K562 treated with DMSO at 1 percent for 12 hours (cell line): Measurements from ENCODE around the gene FAU. TPM values are rescaled to one million over a fixed set of nuclear protein-coding genes. Genes with fewer than 3 reads are reported as not detected.

Experiments
- total RNA-seq: library from RNA; unstranded; fragments of 300-600 nt; gene quantifications from 2 replicates; pipeline ENCODE4 v1.2.3, GENCODE V29; 2022; ENCODE audit not compliant: insufficient read depth

The FAU gene
- 1,026 and 1,686 TPM in 2 replicates for total RNA-seq

DNA sequence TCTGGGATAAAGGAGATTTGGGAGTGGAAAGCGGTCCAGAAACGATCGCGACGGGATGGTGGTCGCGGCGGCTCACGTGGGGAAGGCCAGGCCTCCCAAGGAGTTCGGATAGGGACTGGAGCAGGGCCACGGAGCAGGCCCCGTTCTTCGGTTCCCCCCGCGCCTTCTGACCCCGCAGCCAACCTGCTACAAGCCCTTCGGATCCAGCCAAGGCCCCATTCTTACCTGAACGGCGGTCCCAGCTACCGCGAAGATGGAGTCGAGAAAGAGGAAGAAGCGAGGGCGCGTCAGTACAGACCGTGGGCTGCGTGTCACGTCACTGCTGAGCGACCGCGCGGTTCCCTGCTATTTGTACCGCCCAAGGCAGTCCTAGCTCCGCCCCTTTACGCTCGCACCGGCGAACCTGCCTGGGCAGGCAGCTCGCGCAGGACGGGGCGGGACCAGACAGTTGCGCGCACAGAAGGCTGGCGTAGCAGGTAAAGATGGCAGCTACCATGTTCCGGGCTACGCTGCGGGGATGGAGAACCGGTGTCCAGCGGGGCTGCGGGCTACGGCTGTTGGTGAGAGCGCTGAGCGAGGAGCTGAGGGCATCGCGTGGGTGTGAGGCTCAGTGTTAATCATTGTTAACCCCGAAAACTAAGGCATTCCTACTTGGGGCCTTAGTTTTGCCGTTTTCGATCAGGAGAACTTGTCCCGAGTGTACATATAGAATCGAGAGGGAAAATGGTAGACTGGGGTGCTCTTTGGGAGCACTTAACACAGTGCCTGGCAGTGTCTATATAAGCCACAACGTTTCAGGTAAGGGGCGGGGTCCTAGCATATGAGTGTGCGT, at the start of gene FAU, which contains the start of gene MRPL49:
TSS of gene FAU (minus strand) at position 270 of the 832 bp plus-strand sequence. CDS start 321 bp downstream, outside the sequence.
TSS of gene MRPL49 (plus strand) at position 457 of the 832 bp plus-strand sequence. CDS start at position 483, 26 bp downstream.

DNA sequence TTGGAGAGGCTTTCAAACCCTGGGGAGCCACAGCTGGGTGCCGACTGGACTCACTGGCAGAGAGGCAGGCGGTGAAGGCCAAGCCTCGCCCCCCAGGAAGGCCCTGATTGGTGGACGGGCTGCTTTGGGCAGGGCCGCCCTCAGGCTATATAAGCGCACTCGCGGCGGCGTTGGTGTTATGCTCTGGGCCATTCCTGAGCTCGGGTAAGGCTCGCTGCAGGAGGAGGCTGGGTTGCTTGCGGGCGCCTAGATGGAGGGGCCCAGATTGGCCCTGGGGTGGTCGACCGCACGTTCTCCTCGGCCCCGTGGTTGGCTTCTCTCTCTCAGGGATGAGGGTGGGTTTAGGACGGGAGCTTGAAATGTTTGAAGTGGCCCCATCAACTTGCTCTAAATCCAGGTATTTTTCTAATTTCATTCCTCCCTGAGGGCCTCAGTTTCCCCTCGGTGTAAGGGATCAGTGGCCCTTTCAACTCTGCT, 48.2 kb upstream of the FAU start, which contains the start of gene SPDYC:
TSS of gene SPDYC (plus strand) at position 176 of the 477 bp plus-strand sequence. CDS start 1,125 bp downstream, outside the sequence.

DNA sequence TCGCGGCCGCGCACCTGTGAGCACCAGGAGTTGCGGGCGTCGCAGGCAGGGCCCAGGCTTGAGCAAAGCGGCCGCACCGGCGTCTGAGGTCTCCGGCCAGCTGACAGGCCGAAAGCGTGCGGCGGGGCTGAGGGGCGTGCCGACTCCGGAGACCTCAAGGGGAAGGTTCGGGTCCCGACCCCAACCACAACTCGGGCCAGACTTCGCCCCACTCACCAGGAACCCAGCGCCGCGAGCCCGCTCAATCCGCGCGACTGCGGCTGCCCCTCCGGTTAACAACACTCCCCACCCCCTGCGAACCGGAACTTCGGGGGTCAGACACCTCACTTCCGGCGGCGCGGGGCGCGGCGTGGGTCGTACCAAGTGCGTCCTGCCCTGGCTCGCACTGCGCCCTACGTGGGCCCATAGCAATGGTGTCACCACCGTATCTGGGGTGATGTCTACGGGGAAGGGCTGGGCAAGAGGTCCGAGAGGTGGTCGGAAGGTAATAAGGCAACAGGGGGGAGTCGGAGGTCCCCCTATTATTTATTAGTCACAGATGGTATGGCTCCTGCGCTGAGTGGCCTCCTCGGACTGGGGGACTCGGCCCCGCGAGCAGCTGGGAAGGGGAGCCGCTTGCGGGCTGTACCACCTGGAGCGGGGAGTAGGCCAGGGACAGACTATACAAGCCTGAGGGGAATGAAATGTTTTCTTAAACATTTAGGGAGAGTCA, 12.5 kb upstream of the FAU start, which contains the start of gene SYVN1:
TSS of gene SYVN1 (minus strand) at position 280 of the 712 bp plus-strand sequence. CDS start 918 bp downstream, outside the sequence.

DNA sequence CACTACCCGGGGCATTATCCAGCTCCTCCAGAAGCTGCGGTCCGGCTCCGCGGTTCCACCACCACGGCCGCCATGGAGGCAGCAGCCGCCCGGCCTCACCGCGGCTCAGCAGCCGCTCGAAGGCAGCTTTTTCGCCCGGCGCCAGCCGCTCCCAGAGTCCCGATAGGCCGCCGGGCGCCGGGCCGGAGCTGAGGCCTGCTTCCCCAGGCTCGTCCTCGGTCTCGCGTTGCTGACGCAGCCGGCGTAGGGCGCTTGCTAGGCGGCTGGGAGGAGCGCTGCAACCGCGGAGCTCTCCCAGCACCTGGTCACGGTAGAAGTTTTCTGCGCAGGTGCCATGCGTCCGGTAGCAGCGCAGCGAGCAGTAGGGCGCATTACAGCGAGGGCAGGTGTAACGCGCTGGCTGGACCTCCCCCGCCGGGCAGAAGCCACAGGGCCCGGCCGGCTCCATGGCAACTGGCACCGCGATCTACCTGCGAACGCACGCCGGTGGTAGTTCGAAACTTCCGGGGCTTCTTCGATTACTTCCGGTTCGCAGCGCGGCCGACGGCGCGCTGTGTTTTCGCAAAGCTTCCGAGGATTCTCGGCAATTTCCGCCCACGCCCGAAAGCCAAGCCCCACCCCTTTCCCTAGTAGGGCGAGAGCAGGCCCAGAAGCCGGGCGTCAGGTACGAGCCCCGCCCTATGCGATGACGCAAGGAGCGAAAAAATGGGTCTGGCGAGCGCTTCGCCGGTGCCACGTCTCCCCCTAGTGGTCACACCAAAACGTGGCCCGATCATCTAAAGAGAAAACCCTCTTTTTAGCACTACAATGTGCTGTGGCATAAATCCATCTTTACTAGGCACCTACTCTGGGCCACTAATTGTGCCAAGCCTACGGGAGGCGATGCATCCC, 4.5 kb downstream of the FAU start, which contains the start of gene ZNHIT2:
TSS of gene ZNHIT2 (minus strand) at position 496 of the 891 bp plus-strand sequence. CDS start at position 448, 48 bp downstream.

DNA sequence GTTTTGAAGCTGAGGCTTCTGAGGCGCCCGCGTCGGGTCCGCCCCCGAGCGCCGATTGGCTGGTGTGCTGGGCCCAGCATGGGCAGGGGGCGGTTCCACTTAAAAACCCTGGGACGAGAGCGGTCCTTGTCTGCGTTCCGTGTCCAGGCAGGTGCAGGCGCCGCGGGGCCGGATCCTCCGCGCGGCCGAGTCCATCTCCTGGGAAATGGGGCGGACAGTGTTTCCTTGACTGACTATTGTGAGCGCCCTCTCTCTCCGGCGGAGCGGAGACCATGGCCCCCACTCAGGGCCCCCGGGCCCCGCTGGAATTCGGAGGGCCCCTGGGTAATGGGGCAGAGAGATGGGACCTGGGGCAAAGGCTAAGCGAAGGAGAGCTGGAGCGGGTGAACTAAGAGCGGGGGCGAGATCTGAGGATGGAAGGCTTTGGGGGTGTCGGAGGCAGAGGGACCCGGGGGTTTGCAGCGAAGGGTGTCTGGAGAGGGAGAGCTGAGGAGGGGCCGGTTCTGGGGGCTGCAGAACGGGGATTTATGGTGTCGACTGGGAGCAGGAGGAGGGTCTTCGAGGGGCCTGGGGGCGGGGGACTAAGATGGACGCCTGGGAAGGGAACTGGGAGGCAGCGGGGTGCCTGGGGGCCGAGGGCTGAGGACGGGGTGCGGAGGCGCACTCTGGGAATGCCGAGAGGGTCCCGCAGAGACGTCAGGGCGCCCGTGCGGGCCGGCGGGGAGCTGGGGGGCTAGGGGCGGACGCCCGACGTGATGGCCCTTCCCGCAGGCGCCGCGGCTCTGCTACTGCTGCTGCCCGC, 10.0 kb downstream of the FAU start, which contains the start of gene TM7SF2:
TSS of gene TM7SF2 (plus strand) at position 129 of the 802 bp plus-strand sequence. CDS start at position 273, 144 bp downstream.

DNA sequence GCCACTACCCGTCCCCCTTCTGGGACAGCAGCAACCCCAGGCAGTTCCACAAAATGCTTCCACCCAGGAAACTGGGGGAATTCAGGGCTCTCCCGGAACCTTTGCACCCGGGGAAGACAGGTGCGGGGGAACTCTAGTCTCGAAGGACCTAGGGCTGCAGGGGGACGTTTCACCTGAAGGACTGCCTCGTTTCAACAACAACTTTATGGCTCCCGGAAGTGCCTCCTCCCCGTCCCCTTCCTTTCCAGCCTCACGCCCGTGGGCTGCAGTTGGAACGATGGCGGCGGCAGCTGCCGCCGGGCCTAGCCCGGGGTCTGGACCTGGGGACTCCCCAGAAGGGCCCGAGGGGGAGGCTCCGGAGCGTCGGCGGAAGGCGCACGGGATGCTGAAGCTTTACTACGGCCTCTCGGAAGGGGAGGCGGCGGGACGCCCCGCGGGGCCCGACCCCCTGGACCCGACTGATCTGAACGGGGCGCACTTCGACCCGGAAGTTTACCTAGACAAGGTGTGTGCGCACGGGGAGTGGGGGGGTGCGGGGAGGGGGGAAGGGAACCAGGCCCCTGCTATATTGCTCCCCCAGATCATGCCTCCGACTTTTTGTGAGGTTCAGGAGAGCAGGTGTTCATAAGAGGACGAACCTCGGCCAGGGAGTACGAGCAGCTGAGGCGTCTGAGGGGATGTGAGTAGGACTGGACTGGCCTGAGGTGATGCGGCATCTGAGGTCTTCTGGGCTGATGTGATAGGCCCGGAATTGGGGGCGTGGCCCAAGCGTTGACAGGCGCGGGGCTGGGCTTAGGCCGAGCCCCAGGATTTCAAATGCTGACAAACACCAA, 25.7 kb downstream of the FAU start, which contains the start of gene VPS51:
TSS of gene VPS51 (plus strand) at position 241 of the 833 bp plus-strand sequence. CDS start at position 278, 37 bp downstream.

DNA sequence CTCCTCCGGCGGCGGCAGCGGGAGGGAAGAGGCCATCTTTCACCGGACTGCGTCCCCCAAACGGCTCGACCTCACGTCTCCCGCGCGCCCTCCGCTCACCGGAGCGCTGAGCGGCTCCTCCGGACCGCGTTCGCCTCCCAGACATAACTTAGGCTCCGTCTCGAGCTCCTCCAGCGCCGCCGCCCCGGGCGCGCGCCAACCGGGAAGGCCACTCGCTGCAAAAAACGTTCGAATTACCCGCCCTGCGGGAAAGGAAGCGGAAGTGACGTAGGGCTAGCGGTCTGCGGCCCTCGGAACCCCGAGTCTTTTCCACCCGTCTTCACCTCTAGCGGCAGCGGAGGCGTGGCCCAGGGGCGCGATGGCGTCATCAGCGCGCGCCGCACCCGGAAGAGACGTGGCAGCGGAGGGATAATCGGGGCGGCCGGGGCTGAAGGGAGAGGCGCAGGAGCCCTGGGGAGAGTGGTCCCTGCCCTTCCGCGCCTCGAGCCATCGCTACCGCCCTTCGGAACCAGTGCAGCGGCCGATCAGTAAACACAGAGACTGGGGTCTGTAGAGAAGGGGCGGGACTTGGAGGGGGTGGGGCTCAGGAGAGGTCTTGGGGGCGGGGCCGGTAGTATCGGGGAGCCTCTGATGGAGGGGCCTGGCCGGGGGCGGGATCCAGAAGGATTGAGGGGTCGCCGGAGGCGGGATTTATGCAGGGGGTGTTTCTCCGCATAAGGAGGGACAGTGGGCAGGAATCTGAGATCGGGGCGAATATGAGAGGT, 37.9 kb downstream of the FAU start, which contains the start of the genes CDCA5 and ZFPL1:
TSS of gene CDCA5 (minus strand) at position 207 of the 764 bp plus-strand sequence. CDS start at position 145, 62 bp downstream.
TSS of gene ZFPL1 (plus strand) at position 389 of the 764 bp plus-strand sequence. CDS start 477 bp downstream, outside the sequence.

Other genes starting within 250 kb of the FAU start
- gene EHD1, start 243.5 kb downstream of the FAU start, total RNA-seq: 40.6 and 54.9 TPM in 2 replicates
- 39.0 and 52.7 TPM in 2 replicates for gene ATG2A, start 204.9 kb downstream of the FAU start, total RNA-seq
- 8.6 and 17.6 TPM in 2 replicates for gene PPP2R5B, start 197.4 kb downstream of the FAU start, total RNA-seq
- gene GPHA2, start 186.2 kb downstream of the FAU start, total RNA-seq: not detected in 2 replicates
- not detected in 2 replicates for gene MAJIN, start 150.0 kb downstream of the FAU start, total RNA-seq
- 5.1 and 7.1 TPM in 2 replicates for gene BATF2, start 125.2 kb downstream of the FAU start, total RNA-seq
- gene ARL2, start 108.0 kb downstream of the FAU start, total RNA-seq: 96.4 and 125 TPM in 2 replicates
- gene SNX15, start 94.7 kb downstream of the FAU start, total RNA-seq: 35.5 and 47.3 TPM in 2 replicates
- 47.0 and 58.8 TPM in 2 replicates for gene SAC3D1, start 80.9 kb downstream of the FAU start, total RNA-seq
- 0.42 and 0.60 TPM in 2 replicates for gene NAALADL1, start 63.6 kb downstream of the FAU start, total RNA-seq
- 75.1 and 95.6 TPM in 2 replicates for gene CDCA5, start 38.1 kb downstream of the FAU start, total RNA-seq
- gene ZFPL1, start 37.9 kb downstream of the FAU start, total RNA-seq: 71.0 and 72.9 TPM in 2 replicates
- 109 and 208 TPM in 2 replicates for gene VPS51, start 25.9 kb downstream of the FAU start, total RNA-seq
- 21.6 and 28.9 TPM in 2 replicates for gene TM7SF2, start 10.3 kb downstream of the FAU start, total RNA-seq
- 23.0 and 39.0 TPM in 2 replicates for gene ZNHIT2, start 4.4 kb downstream of the FAU start, total RNA-seq
- 68.8 and 87.9 TPM in 2 replicates for gene MRPL49, start 187 bp upstream of the FAU start, total RNA-seq
- gene SYVN1, start 12.4 kb upstream of the FAU start, total RNA-seq: 30.5 and 61.8 TPM in 2 replicates
- gene SPDYC, start 48.1 kb upstream of the FAU start, total RNA-seq: 15.3 and 19.5 TPM in 2 replicates
- gene CAPN1, start 59.8 kb upstream of the FAU start, total RNA-seq: 157 and 166 TPM in 2 replicates
- gene POLA2, start 139.8 kb upstream of the FAU start, total RNA-seq: 24.4 and 36.9 TPM in 2 replicates
- gene CDC42EP2, start 192.7 kb upstream of the FAU start, total RNA-seq: 1.0 and 6.6 TPM in 2 replicates
- gene DPF2, start 211.7 kb upstream of the FAU start, total RNA-seq: 41.9 and 70.0 TPM in 2 replicates
- 6.5 and 7.1 TPM in 2 replicates for gene TIGD3, start 232.6 kb upstream of the FAU start, total RNA-seq